ENCODE measurements around the gene RTKN2.

GRCh38 chr10:62194924-62195674, 73.5 kb downstream of the RTKN2 start:
- no peak for TF ChIP-seq POLR2A (IDR thresholded peaks at IDR 0.05)
- TF ChIP-seq, protein P1, sequence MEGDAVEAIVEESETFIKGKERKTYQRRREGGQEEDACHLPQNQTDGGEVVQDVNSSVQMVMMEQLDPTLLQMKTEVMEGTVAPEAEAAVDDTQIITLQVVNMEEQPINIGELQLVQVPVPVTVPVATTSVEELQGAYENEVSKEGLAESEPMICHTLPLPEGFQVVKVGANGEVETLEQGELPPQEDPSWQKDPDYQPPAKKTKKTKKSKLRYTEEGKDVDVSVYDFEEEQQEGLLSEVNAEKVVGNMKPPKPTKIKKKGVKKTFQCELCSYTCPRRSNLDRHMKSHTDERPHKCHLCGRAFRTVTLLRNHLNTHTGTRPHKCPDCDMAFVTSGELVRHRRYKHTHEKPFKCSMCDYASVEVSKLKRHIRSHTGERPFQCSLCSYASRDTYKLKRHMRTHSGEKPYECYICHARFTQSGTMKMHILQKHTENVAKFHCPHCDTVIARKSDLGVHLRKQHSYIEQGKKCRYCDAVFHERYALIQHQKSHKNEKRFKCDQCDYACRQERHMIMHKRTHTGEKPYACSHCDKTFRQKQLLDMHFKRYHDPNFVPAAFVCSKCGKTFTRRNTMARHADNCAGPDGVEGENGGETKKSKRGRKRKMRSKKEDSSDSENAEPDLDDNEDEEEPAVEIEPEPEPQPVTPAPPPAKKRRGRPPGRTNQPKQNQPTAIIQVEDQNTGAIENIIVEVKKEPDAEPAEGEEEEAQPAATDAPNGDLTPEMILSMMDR (IDR thresholded peaks at IDR 0.05) = no peak
